BE2C (cell line): ENCODE measurements around the gene MYO1F.
A peak's percentile ranks its signal among the peaks of the same experiment; 100 is the strongest.
"Not testable (repeated sequence)": the region's sequence is repeated elsewhere in the genome, so short reads cannot be mapped to it uniquely, and the experiment has no call there.

ENCODE experiments used
- DNase-seq: peaks from one replicate; pipeline ENCODE4 v3.0.0-alpha.2; 2020
- H3K27me3 ChIP-seq: fragments of 250-450 bp; sonication (Bioruptor Pico); 2 replicates; pipeline ENCODE4 v1.5.1; 2020; ENCODE audit warnings: mild to moderate bottlenecking
- H3K36me3 ChIP-seq: fragments of 250-450 bp; sonication (Bioruptor Pico); 2 replicates; pipeline ENCODE4 v1.5.1; 2020; ENCODE audit warnings: mild to moderate bottlenecking
- H3K4me1 ChIP-seq: fragments of 250-450 bp; sonication (Bioruptor Pico); 2 replicates; pipeline ENCODE4 v1.5.1; 2020
- H3K4me3 ChIP-seq: 2 replicates; pipeline ENCODE4 v1.5.1; 2011; ENCODE audit warnings: low read depth, low read length
- H3K9me3 ChIP-seq: fragments of 250-450 bp; sonication (Bioruptor Pico); 2 replicates; pipeline ENCODE4 v1.5.1; 2020
- CTCF ChIP-seq: IDR thresholded peaks from 2 replicates; pipeline ENCODE4 v1.5.1; 2012; ENCODE audit warnings: mild to moderate bottlenecking, low read depth, low read length

Gene MYO1F

GRCh38 chr19:8526345-8527091, 50.7 kb downstream of the MYO1F start:
- H3K27me3 ChIP-seq: no peaks in the 10 kb centered on the region

GRCh38 chr19:8525401-8525684, 51.9 kb downstream of the MYO1F start:
- H3K36me3 ChIP-seq: no peaks in the 10 kb centered on the region
- no peaks in the 10 kb centered on the region for H3K4me1 ChIP-seq
- peak overlapping the region; percentile 41 for H3K4me3 ChIP-seq
- no peaks in the 10 kb centered on the region for H3K27me3 ChIP-seq
- DNase-seq: no peak
- peak; percentile 60 for TF ChIP-seq CTCF
- H3K9me3 ChIP-seq: no peaks in the 10 kb centered on the region

More at GRCh38 chr19:8526345-8527091, 50.7 kb downstream of the MYO1F start:
- Histone ChIP-seq H3K4me3 (peak overlapping the region; percentile 58), H3K4me1 (no peaks in the 10 kb centered on the region), H3K9me3 (no peaks in the 10 kb centered on the region), H3K36me3 (no peaks in the 10 kb centered on the region)
- TF ChIP-seq CTCF: no peak
- DNase-seq: peak; percentile 96

- H3K9me3 ChIP-seq: no peaks in the 10 kb centered on the region
- no peaks in the 10 kb centered on the region for H3K36me3 ChIP-seq
- no peaks in the 10 kb centered on the region for H3K27me3 ChIP-seq
- TF ChIP-seq CTCF: no peak
- DNase-seq: no peak
- H3K4me3 ChIP-seq: no peak overlapping the region
- no peaks in the 10 kb centered on the region; the same call in 1 of the 2 replicates for H3K4me1 ChIP-seq
Measured at GRCh38 chr19:8519388-8519787, 57.9 kb downstream of the MYO1F start.

- no peaks in the 10 kb centered on the region for H3K36me3 ChIP-seq
- H3K4me1 ChIP-seq: no peaks in the 10 kb centered on the region; the same call in 1 of the 2 replicates
- no peak for DNase-seq
- no peaks in the 10 kb centered on the region for H3K27me3 ChIP-seq
- TF ChIP-seq CTCF: no peak
- no peaks in the 10 kb centered on the region for H3K9me3 ChIP-seq
- H3K4me3 ChIP-seq: no peak overlapping the region
Measured at GRCh38 chr19:8518536-8518935, 58.7 kb downstream of the MYO1F start.

- no peak for DNase-seq
- Histone ChIP-seq H3K9me3 (no peaks in the 10 kb centered on the region), H3K4me1 (no peaks in the 10 kb centered on the region; the same call in 1 of the 2 replicates), H3K4me3 (no peak overlapping the region), H3K27me3 (no peaks in the 10 kb centered on the region), H3K36me3 (no peaks in the 10 kb centered on the region)
- no peak for TF ChIP-seq CTCF
Measured at GRCh38 chr19:8517551-8518442, 59.4 kb downstream of the MYO1F start.

- H3K27me3 ChIP-seq: no peaks in the 10 kb centered on the region
- no peaks in the 10 kb centered on the region; the same call in 1 of the 2 replicates for H3K4me1 ChIP-seq
- H3K9me3 ChIP-seq: no peaks in the 10 kb centered on the region
- H3K36me3 ChIP-seq: peaks cover 8% of the 10 kb centered on the region; the same call in 1 of the 2 replicates
- DNase-seq: no peak
- H3K4me3 ChIP-seq: no peak overlapping the region
- TF ChIP-seq CTCF: no peak
Measured at GRCh38 chr19:8515317-8515716, 61.9 kb downstream of the MYO1F start.

GRCh38 chr19:8514505-8515009, 62.7 kb downstream of the MYO1F start:
- H3K4me1 ChIP-seq, DNase-seq, H3K9me3 ChIP-seq, H3K36me3 ChIP-seq, H3K27me3 ChIP-seq: not testable (repeated sequence)
- peak overlapping the region; percentile 66 for H3K4me3 ChIP-seq
